LNCAP (cell line): ENCODE results near the gene CCDC13.

ENCODE experiments used
- TF ChIP-seq, protein P1 (sequence below): fragments of 450-650 bp; IDR thresholded peaks from 2 replicates; pipeline ENCODE4 v1.5.1; 2017; ENCODE audit warnings: mild to moderate bottlenecking

CCDC13 gene, protein sequence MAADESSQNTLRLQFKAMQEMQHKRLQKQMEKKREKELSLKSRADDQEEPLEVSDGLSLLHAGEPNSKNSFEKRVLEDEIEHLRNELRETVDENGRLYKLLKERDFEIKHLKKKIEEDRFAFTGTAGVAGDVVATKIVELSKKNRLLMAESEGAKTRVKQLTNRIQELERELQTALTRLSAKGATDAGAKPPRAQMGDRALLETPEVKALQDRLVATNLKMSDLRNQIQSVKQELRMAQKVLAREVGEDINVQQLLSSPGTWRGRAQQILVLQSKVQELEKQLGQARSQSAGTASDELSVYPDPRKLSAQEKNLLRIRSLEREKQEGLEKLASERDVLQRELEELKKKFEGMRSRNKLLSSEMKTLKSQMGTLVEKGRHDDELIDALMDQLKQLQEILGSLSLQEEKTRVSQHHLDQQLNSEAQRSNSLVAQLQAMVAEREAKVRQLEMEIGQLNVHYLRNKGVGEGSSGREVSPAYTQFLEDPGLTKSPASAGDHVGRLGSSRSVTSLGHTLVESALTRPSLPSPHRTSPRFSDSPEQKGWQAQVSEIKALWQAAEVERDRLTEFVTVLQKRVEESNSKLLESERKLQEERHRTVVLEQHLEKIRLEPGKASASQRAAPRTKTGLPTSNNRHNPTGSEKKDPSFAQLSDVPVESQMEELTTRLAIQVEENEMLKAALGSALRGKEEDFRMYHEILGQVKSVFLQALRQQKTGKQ

DNA sequence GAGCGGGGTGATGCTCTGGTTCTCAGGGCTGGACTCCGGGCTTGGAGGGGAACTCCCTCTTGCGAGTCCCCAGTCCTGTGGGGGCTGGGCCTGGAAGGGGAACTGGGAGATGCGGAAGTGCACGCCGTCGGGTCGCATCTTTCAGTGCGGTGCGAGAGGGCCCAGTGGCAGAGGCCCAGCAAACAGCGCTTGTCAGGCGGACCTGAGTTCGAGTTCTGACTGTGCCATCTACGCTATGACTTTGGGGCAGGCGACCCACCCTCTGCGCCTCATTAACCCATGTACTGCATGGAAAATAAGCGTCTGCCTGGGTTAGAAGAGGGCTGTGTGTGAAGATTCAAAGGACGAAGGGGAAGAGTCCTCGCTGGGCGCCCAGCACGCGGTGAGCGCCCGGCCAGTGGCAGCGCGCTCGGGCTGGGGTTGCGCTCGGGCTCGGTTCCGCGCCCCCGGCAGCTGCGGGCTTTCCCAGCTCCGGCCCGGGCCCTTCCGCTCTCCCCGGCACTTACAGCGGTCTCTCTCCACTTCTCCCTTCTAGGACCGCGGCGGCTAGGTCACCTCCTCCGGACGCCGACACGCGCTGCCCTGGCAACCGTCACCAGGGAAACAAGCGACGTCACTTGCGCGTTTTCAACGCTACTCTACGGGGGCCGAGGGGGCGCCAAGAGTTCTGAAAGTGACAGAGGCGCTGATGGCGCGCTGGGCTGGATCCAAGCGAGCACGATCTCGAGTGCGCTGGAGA lies at the start of gene CCDC13:
TSS of gene CCDC13 (minus strand) at position 584 of the 739 bp plus-strand sequence. CDS start 14,908 bp downstream, outside the sequence.
- TF ChIP-seq, protein P1, sequence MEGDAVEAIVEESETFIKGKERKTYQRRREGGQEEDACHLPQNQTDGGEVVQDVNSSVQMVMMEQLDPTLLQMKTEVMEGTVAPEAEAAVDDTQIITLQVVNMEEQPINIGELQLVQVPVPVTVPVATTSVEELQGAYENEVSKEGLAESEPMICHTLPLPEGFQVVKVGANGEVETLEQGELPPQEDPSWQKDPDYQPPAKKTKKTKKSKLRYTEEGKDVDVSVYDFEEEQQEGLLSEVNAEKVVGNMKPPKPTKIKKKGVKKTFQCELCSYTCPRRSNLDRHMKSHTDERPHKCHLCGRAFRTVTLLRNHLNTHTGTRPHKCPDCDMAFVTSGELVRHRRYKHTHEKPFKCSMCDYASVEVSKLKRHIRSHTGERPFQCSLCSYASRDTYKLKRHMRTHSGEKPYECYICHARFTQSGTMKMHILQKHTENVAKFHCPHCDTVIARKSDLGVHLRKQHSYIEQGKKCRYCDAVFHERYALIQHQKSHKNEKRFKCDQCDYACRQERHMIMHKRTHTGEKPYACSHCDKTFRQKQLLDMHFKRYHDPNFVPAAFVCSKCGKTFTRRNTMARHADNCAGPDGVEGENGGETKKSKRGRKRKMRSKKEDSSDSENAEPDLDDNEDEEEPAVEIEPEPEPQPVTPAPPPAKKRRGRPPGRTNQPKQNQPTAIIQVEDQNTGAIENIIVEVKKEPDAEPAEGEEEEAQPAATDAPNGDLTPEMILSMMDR: no peak

DNA sequence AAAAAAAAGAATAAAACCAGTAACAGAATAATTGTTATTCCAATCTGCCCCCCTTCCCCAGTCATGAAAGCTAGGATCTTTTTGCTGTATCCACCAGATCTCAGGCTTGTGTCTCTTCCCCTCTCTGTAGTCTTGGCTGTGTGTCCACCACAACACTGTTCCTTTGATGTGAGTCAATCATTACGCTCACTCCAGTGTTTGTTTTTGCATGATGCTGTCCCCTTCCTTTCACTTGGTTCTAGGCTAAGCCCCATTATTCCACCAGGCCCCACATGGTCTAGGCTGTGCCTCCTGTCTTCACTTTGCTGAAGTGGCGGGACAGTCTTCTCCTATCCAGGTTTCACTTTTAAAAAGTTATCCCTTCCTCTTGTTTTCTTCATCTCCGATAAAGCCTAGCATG lies 49.8 kb upstream of the CCDC13 start:
- TF ChIP-seq, protein P1: no peak

DNA sequence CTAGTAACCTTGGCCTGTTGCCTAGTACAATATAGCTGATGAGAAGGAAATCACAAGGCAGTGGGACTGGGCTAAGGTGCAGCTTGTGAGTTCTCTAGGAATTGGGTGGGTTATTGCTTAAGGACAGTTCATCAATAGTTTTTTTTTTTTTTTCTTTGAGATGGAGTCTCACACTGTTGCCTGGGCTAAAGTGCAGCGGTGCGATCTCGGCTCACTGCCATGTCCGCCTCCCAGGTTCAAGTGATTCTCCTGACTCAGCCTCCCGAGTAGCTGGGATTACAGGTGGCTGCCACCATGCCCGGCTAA lies 47.6 kb upstream of the CCDC13 start:
- TF ChIP-seq, protein P1: no peak

DNA sequence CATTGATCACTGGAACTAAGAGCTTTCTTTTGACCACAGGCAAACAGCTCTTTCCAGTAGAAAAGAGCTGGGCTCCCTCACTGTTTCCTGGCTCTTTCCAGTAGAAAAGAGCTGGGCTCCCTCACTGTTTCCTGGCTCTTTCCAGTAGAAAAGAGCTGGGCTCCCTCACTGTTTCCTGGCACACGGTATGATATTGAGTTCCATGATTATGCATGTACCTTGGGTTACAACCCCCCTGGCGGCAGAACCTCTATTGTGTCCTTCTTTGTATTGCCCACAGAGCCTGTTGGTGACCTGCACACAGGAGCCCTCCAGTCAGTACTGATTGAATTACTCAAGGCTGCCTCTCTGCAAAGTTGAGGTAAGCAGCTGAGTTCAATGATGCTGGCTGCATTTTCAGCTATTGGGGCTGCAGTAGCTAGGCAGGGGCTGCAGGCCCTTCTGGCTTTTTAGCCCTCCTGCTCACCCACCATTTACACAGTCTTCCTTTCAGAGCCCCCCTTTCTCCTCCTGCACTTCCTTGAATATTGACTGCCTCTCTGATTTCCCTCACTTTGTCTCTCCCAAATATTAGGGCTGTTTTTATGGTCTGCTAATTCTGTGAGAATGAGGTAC lies 46.4 kb upstream of the CCDC13 start:
- TF ChIP-seq, protein P1: no peak

DNA sequence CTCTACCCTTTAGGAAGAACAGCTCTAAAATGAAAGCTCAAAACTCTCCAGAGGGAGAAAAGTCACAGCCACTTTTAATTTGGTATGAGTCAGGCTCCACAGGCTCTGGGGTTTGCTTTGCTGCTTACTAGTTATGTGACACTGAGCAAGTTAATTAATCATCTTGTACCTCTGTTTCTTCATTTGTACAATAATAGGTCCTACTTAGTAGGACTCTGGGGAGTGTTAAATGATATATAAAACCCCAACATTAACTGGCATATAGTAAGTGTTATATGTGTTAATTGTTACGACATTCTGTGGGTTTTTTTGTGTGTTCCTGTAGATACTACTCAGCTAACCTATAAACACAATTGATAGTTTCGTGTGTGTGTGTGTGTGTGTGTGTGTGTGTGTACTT lies 42.8 kb upstream of the CCDC13 start:
- TF ChIP-seq, protein P1: no peak

DNA sequence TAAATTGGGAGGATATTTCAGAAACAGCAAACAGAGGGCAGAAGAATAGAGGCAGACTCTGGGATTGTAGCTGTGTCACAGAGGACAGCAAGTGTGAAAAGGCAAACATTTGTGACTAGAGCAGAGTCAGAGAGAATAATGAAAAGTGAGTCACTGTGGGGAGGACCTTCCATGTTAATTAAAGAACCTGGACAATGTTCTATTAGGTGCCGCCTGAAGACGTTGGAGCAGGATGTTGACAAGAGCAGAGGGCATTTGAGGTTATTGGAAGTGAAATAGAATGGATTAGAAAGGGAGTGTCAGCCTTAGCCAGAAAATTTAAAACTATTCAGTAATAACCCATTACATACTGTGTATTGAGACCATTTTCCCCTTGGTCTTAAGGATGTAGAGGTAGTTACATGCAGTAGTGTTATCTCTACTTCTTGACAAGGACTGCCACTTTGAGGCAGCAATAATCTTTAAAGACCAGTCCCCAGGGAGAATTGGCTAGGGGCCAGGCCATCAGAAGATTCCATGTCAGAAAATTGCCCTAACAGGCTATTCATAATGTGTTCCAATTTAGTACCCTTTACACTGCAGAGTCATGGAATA lies 42.0 kb upstream of the CCDC13 start:
- TF ChIP-seq, protein P1: no peak

DNA sequence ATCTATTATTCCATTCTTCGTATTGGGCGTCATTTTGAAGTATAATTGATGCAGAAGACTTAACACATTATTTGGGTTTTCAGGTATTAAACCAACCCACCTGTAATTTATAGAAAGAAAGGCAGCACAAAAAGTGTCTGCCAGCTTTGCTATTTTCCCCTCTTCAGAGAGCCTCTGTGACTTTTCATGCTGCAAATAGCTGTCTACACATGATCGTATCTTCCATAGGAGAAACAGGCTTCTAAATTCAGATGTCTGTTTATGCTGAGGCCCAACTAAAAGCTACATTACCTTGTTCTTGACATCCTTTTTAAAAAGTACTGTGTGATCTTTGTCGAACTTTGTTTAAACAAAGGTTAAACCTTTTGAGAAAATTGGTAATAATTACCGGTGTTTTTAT lies 41.2 kb upstream of the CCDC13 start:
- TF ChIP-seq, protein P1: no peak
